ENCODE measurements around the gene DLGAP1. TPM values are rescaled to one million over a fixed set of nuclear protein-coding genes. Genes with fewer than 3 reads are reported as not detected.

DLGAP1 gene
- polyA plus RNA-seq, 1 of the 3 experiments (the other 2 are of a cell fraction), result not detected

DNA sequence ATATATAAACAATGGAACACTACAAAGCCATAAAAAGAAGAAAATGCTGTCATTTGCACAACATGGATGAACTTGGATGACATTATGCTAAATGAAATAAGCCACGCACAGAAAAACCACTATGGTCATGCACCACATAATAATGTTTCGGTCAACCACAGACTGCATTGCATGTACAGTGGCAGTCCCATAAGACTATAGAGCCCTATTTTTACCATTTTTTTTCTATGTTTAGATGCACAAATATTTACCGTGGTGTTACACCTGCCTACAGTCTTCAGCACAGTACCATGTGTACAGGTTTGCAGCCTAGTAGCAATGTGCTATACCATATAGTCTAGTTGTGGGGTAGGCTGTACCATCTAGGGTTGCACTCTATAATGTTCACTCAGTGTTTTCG is 476.1 kb downstream of the DLGAP1 start:
- H3F3A ChIP-seq (replicated peaks; ENCODE audit: insufficient read depth), result no peaks in the 10 kb centered on the region
- H3K9me2 ChIP-seq, result no peaks in the 10 kb centered on the region
- no peaks in the 10 kb centered on the region for H3K79me2 ChIP-seq (ENCODE audit: insufficient read depth)
- no peak overlapping the region for H3K27ac ChIP-seq (ENCODE audit: low read depth in 2 of 2, low read length in 1 of 2)
- H3K4me2 ChIP-seq, result no peak overlapping the region
- 37% methylated on average over 4 of the region's 4 CpGs for WGBS (ENCODE audit: low lambda C conversion rate)
- no peak overlapping the region for H3K9ac ChIP-seq
- H2AFZ ChIP-seq (ENCODE audit: low read depth), result no peak overlapping the region
- 0 out of 2 replicates have a peak, but pooled peaks cover 4% of the 10 kb centered on the region for H3K9me3 ChIP-seq
- ChIA-PET CTCF (no interaction called here), POLR2A (no interaction called here)
- no peaks in the 10 kb centered on the region for H4K20me1 ChIP-seq (ENCODE audit: insufficient read depth)
- no peak overlapping the region for H3K4me3 ChIP-seq (ENCODE audit: low read depth in 2 of 2, low read length in 1 of 2)
- TF ChIP-seq RXRA (IDR thresholded peaks at IDR 0.05; ENCODE audit: borderline replicate concordance, low read depth), result no peak
- no peak for TF ChIP-seq RFX5 (IDR thresholded peaks at IDR 0.05; ENCODE audit: low read length)
- no peak for TF ChIP-seq CHD2 (IDR thresholded peaks at IDR 0.05; ENCODE audit: low read length, partially characterized antibody)
- TF ChIP-seq, protein P1, sequence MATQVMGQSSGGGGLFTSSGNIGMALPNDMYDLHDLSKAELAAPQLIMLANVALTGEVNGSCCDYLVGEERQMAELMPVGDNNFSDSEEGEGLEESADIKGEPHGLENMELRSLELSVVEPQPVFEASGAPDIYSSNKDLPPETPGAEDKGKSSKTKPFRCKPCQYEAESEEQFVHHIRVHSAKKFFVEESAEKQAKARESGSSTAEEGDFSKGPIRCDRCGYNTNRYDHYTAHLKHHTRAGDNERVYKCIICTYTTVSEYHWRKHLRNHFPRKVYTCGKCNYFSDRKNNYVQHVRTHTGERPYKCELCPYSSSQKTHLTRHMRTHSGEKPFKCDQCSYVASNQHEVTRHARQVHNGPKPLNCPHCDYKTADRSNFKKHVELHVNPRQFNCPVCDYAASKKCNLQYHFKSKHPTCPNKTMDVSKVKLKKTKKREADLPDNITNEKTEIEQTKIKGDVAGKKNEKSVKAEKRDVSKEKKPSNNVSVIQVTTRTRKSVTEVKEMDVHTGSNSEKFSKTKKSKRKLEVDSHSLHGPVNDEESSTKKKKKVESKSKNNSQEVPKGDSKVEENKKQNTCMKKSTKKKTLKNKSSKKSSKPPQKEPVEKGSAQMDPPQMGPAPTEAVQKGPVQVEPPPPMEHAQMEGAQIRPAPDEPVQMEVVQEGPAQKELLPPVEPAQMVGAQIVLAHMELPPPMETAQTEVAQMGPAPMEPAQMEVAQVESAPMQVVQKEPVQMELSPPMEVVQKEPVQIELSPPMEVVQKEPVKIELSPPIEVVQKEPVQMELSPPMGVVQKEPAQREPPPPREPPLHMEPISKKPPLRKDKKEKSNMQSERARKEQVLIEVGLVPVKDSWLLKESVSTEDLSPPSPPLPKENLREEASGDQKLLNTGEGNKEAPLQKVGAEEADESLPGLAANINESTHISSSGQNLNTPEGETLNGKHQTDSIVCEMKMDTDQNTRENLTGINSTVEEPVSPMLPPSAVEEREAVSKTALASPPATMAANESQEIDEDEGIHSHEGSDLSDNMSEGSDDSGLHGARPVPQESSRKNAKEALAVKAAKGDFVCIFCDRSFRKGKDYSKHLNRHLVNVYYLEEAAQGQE (IDR thresholded peaks at IDR 0.05; ENCODE audit: low read depth, low read length), result no peak
- TF ChIP-seq, protein P2, sequence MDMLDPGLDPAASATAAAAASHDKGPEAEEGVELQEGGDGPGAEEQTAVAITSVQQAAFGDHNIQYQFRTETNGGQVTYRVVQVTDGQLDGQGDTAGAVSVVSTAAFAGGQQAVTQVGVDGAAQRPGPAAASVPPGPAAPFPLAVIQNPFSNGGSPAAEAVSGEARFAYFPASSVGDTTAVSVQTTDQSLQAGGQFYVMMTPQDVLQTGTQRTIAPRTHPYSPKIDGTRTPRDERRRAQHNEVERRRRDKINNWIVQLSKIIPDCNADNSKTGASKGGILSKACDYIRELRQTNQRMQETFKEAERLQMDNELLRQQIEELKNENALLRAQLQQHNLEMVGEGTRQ (IDR thresholded peaks at IDR 0.05; ENCODE audit: borderline replicate concordance, low read depth, low read length), result no peak
- TF ChIP-seq, protein P3, sequence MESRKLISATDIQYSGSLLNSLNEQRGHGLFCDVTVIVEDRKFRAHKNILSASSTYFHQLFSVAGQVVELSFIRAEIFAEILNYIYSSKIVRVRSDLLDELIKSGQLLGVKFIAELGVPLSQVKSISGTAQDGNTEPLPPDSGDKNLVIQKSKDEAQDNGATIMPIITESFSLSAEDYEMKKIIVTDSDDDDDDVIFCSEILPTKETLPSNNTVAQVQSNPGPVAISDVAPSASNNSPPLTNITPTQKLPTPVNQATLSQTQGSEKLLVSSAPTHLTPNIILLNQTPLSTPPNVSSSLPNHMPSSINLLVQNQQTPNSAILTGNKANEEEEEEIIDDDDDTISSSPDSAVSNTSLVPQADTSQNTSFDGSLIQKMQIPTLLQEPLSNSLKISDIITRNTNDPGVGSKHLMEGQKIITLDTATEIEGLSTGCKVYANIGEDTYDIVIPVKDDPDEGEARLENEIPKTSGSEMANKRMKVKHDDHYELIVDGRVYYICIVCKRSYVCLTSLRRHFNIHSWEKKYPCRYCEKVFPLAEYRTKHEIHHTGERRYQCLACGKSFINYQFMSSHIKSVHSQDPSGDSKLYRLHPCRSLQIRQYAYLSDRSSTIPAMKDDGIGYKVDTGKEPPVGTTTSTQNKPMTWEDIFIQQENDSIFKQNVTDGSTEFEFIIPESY (IDR thresholded peaks at IDR 0.05; ENCODE audit: borderline replicate concordance, low read depth), result no peak
- no peak for TF ChIP-seq SMC3 (IDR thresholded peaks at IDR 0.05; ENCODE audit: low read depth, low read length)
- TF ChIP-seq RAD21 (IDR thresholded peaks at IDR 0.05; ENCODE audit: low read length), result no peak
- TF ChIP-seq FOSL2 (IDR thresholded peaks at IDR 0.05; ENCODE audit: borderline replicate concordance, low read depth), result no peak
- TF ChIP-seq, protein P4, sequence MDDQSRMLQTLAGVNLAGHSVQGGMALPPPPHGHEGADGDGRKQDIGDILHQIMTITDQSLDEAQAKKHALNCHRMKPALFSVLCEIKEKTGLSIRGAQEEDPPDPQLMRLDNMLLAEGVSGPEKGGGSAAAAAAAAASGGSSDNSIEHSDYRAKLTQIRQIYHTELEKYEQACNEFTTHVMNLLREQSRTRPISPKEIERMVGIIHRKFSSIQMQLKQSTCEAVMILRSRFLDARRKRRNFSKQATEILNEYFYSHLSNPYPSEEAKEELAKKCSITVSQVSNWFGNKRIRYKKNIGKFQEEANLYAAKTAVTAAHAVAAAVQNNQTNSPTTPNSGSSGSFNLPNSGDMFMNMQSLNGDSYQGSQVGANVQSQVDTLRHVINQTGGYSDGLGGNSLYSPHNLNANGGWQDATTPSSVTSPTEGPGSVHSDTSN (IDR thresholded peaks at IDR 0.05), result no peak
- TF ChIP-seq RCOR1 (IDR thresholded peaks at IDR 0.05; ENCODE audit: low read length), result no peak
- no peak for TF ChIP-seq NFIC (IDR thresholded peaks at IDR 0.05; ENCODE audit: borderline replicate concordance)
- no peak for TF ChIP-seq GABPA (IDR thresholded peaks at IDR 0.05; ENCODE audit: low read depth)
- TF ChIP-seq, protein P5, sequence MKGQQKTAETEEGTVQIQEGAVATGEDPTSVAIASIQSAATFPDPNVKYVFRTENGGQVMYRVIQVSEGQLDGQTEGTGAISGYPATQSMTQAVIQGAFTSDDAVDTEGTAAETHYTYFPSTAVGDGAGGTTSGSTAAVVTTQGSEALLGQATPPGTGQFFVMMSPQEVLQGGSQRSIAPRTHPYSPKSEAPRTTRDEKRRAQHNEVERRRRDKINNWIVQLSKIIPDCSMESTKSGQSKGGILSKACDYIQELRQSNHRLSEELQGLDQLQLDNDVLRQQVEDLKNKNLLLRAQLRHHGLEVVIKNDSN (IDR thresholded peaks at IDR 0.05; ENCODE audit: borderline replicate concordance, low read depth), result no peak
- no peak for TF ChIP-seq FOXM1 (IDR thresholded peaks at IDR 0.05; ENCODE audit: low read depth)
- H3K4me1 ChIP-seq (ENCODE audit: control insufficient read depth in 1 of 2, insufficient read depth in 2 of 2, low read depth in 1 of 2, low read length in 1 of 2), result peaks cover 0 to 8% of the 10 kb centered on the region in 2 experiments; a peak in 1 of 4 replicates
- no peak for DNase-seq
- H3K27me3 ChIP-seq (ENCODE audit: insufficient read depth), result no peaks in the 10 kb centered on the region; the same call in 1 of the 2 replicates
- H3K36me3 ChIP-seq (replicated peaks in 1 of 2; ENCODE audit: control insufficient read depth in 1 of 2, insufficient read depth in 2 of 2, low read length in 1 of 2), result no peaks in the 10 kb centered on the region
